Thyroid gland (tissue), 4 donors: ENCODE results near the gene SLC13A5.

Experiments
- CTCF ChIP-seq, 6 experiments: fragments of 200-600 bp in 3 of 6; fragments of 450-650 bp in 3 of 6; sonication (generic) in 3 of 6; IDR thresholded peaks; one replicate each; pipeline ENCODE4 v1.5.1; 2016 to 2019; ENCODE audit warnings: antibody characterized with exemption in 6 of 6, mild to moderate bottlenecking in 2 of 6, inconsistent platforms in 1 of 6, moderate library complexity in 1 of 6
- POLR2A ChIP-seq, 2 donors: fragments of 450-650 bp; IDR thresholded peaks; one replicate each; pipeline ENCODE4 v1.6.1; 2017; ENCODE audit warnings: antibody characterized with exemption in 2 of 2, mild to moderate bottlenecking in 2 of 2, moderate library complexity in 1 of 2

DNA sequence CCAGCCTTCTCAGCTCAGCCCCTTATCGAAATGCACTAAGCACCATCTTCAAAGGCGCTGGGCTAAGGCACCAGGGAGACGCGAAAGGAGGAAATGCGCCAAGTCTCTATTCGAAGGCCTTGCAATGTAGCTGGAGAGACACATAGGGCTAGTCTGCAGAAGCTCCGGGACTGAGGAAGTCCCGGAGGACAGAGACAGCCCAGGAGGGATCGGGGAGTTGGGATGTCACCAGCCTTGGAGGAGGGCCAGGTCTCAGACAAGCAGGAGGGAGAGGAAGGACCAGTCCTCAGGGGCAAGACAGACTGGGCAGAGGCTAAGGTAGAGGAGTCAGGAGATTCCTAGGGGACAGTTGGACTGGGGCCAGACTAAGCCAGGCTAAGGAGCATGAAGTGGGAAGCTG is 53.1 kb downstream of the SLC13A5 start:
- TF ChIP-seq CTCF (IDR thresholded peaks at IDR 0.05) (no peak), POLR2A (IDR thresholded peaks at IDR 0.05) (no peak)
